GM18870 (cell line): ENCODE results near the gene SUGP2.
"Not testable (repeated sequence)": the region's sequence is repeated elsewhere in the genome, so short reads cannot be mapped to it uniquely, and the experiment has no call there.

ENCODE experiments used
- ATAC-seq: cut with Tn5 transposase; IDR thresholded peaks from one replicate; pipeline ENCODE4 v1.9.1; 2021; ENCODE audit warnings: moderate library complexity; ENCODE audit not compliant: unreplicated experiment

SUGP2 gene

GRCh38 chr19:19034204-19034624 lies 897 bp upstream of the SUGP2 start:
- peak; percentile 33 for ATAC-seq

GRCh38 chr19:19033176-19033425 lies 216 bp downstream of the SUGP2 start:
- ATAC-seq: peak; percentile 15

GRCh38 chr19:19032420-19033175 lies 719 bp downstream of the SUGP2 start:
- ATAC-seq: peak; percentile 31

GRCh38 chr19:19031891-19032290 lies 1.4 kb downstream of the SUGP2 start:
- no peak for ATAC-seq

- no peak for ATAC-seq
Observed at GRCh38 chr19:19028526-19028925, 4.8 kb downstream of the SUGP2 start.

- ATAC-seq: no peak
Observed at GRCh38 chr19:19027228-19027627, 6.1 kb downstream of the SUGP2 start.

- ATAC-seq: no peak
Observed at GRCh38 chr19:19026299-19026971, 6.9 kb downstream of the SUGP2 start.

GRCh38 chr19:19025861-19026260 lies 7.5 kb downstream of the SUGP2 start:
- ATAC-seq: no peak

GRCh38 chr19:19023376-19023775 lies 9.9 kb downstream of the SUGP2 start:
- ATAC-seq: not testable (repeated sequence)

- ATAC-seq: no peak
Observed at GRCh38 chr19:19022380-19022961, 10.8 kb downstream of the SUGP2 start.

- ATAC-seq: no peak
Observed at GRCh38 chr19:19021115-19021514, 12.2 kb downstream of the SUGP2 start.

- ATAC-seq: no peak
Observed at GRCh38 chr19:19010551-19010950, 22.8 kb downstream of the SUGP2 start.

GRCh38 chr19:19009951-19010350 lies 23.4 kb downstream of the SUGP2 start:
- no peak for ATAC-seq

- no peak for ATAC-seq
Observed at GRCh38 chr19:19006213-19006612, 27.1 kb downstream of the SUGP2 start.

- ATAC-seq: no peak
Observed at GRCh38 chr19:19004144-19004543, 29.2 kb downstream of the SUGP2 start.

- ATAC-seq: no peak
Observed at GRCh38 chr19:18999896-19000620, 33.3 kb downstream of the SUGP2 start.

GRCh38 chr19:18999016-18999758 lies 34.1 kb downstream of the SUGP2 start:
- no peak for ATAC-seq

- ATAC-seq: no peak
Observed at GRCh38 chr19:18998276-18998675, 35.0 kb downstream of the SUGP2 start.

- ATAC-seq: no peak
Observed at GRCh38 chr19:18996796-18997394, 36.4 kb downstream of the SUGP2 start.

GRCh38 chr19:18996351-18996750 lies 37.0 kb downstream of the SUGP2 start:
- no peak for ATAC-seq

- no peak for ATAC-seq
Observed at GRCh38 chr19:18995804-18996241, 37.5 kb downstream of the SUGP2 start.
